ENCODE measurements around the gene VPS13C.

- TF ChIP-seq EZH2phosphoT487 (IDR thresholded peaks at IDR 0.05; ENCODE audit: unreplicated experiment): no peak
- TF ChIP-seq CTCF (conservative IDR thresholded peaks at IDR 0.05; ENCODE audit: low read depth in 2 of 2): no peak
- no peak for TF ChIP-seq POLR2AphosphoS5 (IDR thresholded peaks at IDR 0.05; ENCODE audit: low read depth)
- no peak for TF ChIP-seq REST (IDR thresholded peaks at IDR 0.05; ENCODE audit: unreplicated experiment)
- no peak for TF ChIP-seq EZH2 (IDR thresholded peaks at IDR 0.05; ENCODE audit: low read depth, unreplicated experiment)
- TF ChIP-seq ETS1 (IDR thresholded peaks at IDR 0.05): no peak
- no peak for TF ChIP-seq CREB1 (CRISPR knock-in tag; IDR thresholded peaks at IDR 0.05; ENCODE audit: low read depth)
- no peak for TF ChIP-seq STAT1 (IDR thresholded peaks at IDR 0.05; ENCODE audit: unreplicated experiment)
Observed at GRCh38 chr15:61861962-61862361, 198.3 kb downstream of the VPS13C start.

Data from GM23338 (cell line).